Cardiac fibroblast (primary cell): Measurements from ENCODE around the gene CYP2U1.

Experiments used
- DNase-seq, 2 donors: peaks; one replicate each; pipeline versions ENCODE4 v3.0.0 to v3.0.0-alpha.2; 2010; ENCODE audit warnings: low read depth in 2 of 2
- H3K4me3 ChIP-seq, 2 donors: replicated peaks in 1 of 2; 1 replicate in 1 of 2; 2 replicates in 1 of 2; pipeline ENCODE4 v1.5.1; 2011; ENCODE audit warnings: low read depth in 2 of 2, low read length in 2 of 2, mild to moderate bottlenecking in 2 of 2, moderate library complexity in 1 of 2
- CTCF ChIP-seq: IDR thresholded peaks from one replicate; pipeline ENCODE4 v1.5.1; 2011; ENCODE audit warnings: low read depth, mild to moderate bottlenecking, low read length, inconsistent platforms

CYP2U1 gene

GRCh38 chr4:107894138-107894603, 37.2 kb upstream of the CYP2U1 start:
- no peak for DNase-seq
- H3K4me3 ChIP-seq, result no peak overlapping the region
- no peak for TF ChIP-seq CTCF

GRCh38 chr4:107896158-107896645, 35.1 kb upstream of the CYP2U1 start:
- no peak overlapping the region for H3K4me3 ChIP-seq
- no peak for TF ChIP-seq CTCF
- DNase-seq, result peak; percentile 89 to 97

- H3K4me3 ChIP-seq, result no peak overlapping the region
- TF ChIP-seq CTCF, result no peak
These were observed 34.7 kb upstream of the CYP2U1 start for GRCh38 chr4:107896646-107897045.

GRCh38 chr4:107897823-107898222, 33.5 kb upstream of the CYP2U1 start:
- no peak for TF ChIP-seq CTCF
- DNase-seq, result no peak

More at GRCh38 chr4:107896646-107897045, 34.7 kb upstream of the CYP2U1 start:
- DNase-seq, result no peak

GRCh38 chr4:107900067-107900466, 31.3 kb upstream of the CYP2U1 start:
- no peak overlapping the region for H3K4me3 ChIP-seq
- TF ChIP-seq CTCF, result no peak
- no peak for DNase-seq

More at GRCh38 chr4:107897823-107898222, 33.5 kb upstream of the CYP2U1 start:
- H3K4me3 ChIP-seq, result no peak overlapping the region

- no peak for DNase-seq
These were observed 30.8 kb upstream of the CYP2U1 start for GRCh38 chr4:107900508-107900907.

More at GRCh38 chr4:107900508-107900907, 30.8 kb upstream of the CYP2U1 start:
- TF ChIP-seq CTCF, result no peak
- H3K4me3 ChIP-seq, result no peak overlapping the region
